SK-N-SH treated with all-trans-retinoic acid at 6 μM for 48 hours (cell line): Measurements from ENCODE around the gene CDC16.

ENCODE experiments used
- CREB5 ChIP-seq: fragments of 250-450 bp; sonication (Bioruptor Pico); IDR thresholded peaks from 2 replicates; pipeline ENCODE4 v1.5.1; 2020; ENCODE audit warnings: low read depth, mild to moderate bottlenecking, moderate library complexity
- GLIS3 ChIP-seq: fragments of 250-450 bp; sonication (Bioruptor Pico); IDR thresholded peaks from 2 replicates; pipeline ENCODE4 v1.5.0; 2020; ENCODE audit warnings: mild to moderate bottlenecking, moderate library complexity
- ISL1 ChIP-seq: fragments of 250-450 bp; sonication (Bioruptor Pico); IDR thresholded peaks from 2 replicates; pipeline ENCODE4 v2.1.2; 2022; ENCODE audit warnings: mild to moderate bottlenecking, moderate library complexity
- PATZ1 ChIP-seq: fragments of 250-450 bp; sonication (Bioruptor Pico); IDR thresholded peaks from 2 replicates; pipeline ENCODE4 v1.8.0; 2020; ENCODE audit warnings: mild to moderate bottlenecking, moderate library complexity, borderline replicate concordance
- RARB ChIP-seq: fragments of 250-450 bp; sonication (Bioruptor Pico); IDR thresholded peaks from 2 replicates; pipeline ENCODE4 v1.8.0; 2021; ENCODE audit warnings: mild to moderate bottlenecking, moderate library complexity
- SNAI2 ChIP-seq: fragments of 250-450 bp; sonication (Bioruptor Pico); IDR thresholded peaks from 2 replicates; pipeline ENCODE4 v1.5.0; 2020; ENCODE audit warnings: mild to moderate bottlenecking, moderate library complexity
- TCF4 ChIP-seq: fragments of 250-450 bp; sonication (Bioruptor Pico); IDR thresholded peaks from 2 replicates; pipeline ENCODE4 v1.8.0; 2021; ENCODE audit warnings: mild to moderate bottlenecking, moderate library complexity, borderline replicate concordance
- TSHZ2 ChIP-seq: fragments of 250-450 bp; sonication (Bioruptor Pico); IDR thresholded peaks from 2 replicates; pipeline ENCODE4 v1.5.0; 2020; ENCODE audit warnings: mild to moderate bottlenecking, moderate library complexity
- ZC3H10 ChIP-seq: fragments of 250-450 bp; sonication (Bioruptor Pico); IDR thresholded peaks from 2 replicates; pipeline ENCODE4 v1.5.1; 2021; ENCODE audit warnings: mild to moderate bottlenecking, moderate library complexity
- ZFP30 ChIP-seq: fragments of 450-650 bp; formaldehyde crosslinking; IDR thresholded peaks from 2 replicates; pipeline ENCODE4 v1.5.0; 2022; ENCODE audit warnings: mild to moderate bottlenecking, moderate library complexity

- no peak for TF ChIP-seq ZFP30 (CRISPR knock-in tag)
- no peak for TF ChIP-seq ISL1 (CRISPR knock-in tag)
- TF ChIP-seq CREB5 (CRISPR knock-in tag) = no peak
- TF ChIP-seq GLIS3 (CRISPR knock-in tag) = no peak
- TF ChIP-seq TSHZ2 = no peak
- TF ChIP-seq PATZ1 = no peak
- no peak for TF ChIP-seq SNAI2 (CRISPR knock-in tag)
- TF ChIP-seq RARB = no peak
- no peak for TF ChIP-seq TCF4 (CRISPR knock-in tag)
- TF ChIP-seq ZC3H10 (CRISPR knock-in tag) = no peak
Observed at GRCh38 chr13:114310956-114311355, 76.3 kb downstream of the CDC16 start.
